ENCODE data around the gene RASA1.

DNA sequence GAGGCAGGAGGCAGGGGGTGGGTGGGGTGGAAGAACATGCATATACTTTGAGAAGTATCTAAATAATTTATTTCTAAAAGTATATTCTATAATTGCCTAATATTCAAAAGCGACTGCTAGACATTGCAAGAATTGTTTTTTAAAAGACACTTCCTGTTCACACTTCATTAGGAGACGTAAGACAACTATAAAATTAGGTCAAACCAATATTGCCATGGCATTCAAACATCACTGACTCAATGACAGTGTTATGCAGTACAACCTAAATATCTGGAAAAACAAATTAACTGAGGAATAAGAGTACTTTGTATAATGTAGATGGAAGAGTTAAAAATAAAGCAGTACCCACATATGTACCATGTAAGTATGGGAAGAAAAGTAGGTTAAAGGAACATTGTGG, 140.5 kb downstream of the RASA1 start:
- no peak for TF ChIP-seq CTCF (IDR thresholded peaks at IDR 0.05 in 2 of 3, conservative IDR thresholded peaks at IDR 0.05 in 1 of 3; ENCODE audit: borderline replicate concordance in 1 of 3, insufficient read depth in 1 of 3, low read depth in 2 of 3, low read length in 2 of 3)
- TF ChIP-seq, protein P1, sequence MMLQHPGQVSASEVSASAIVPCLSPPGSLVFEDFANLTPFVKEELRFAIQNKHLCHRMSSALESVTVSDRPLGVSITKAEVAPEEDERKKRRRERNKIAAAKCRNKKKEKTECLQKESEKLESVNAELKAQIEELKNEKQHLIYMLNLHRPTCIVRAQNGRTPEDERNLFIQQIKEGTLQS (IDR thresholded peaks at IDR 0.05): no peak
- no peak for TF ChIP-seq POLR2A (IDR thresholded peaks at IDR 0.05; ENCODE audit: borderline replicate concordance, extremely low read depth, insufficient read depth, insufficient read length)
- TF ChIP-seq SRF (IDR thresholded peaks at IDR 0.05; ENCODE audit: low read depth): no peak
- TF ChIP-seq SP1 (IDR thresholded peaks at IDR 0.05; ENCODE audit: low read depth): no peak

Measured in HCT116 (cell line).